Measurements from ENCODE around the gene CCBE1.

- TF ChIP-seq CTCF (IDR thresholded peaks at IDR 0.05) = no peak
- TF ChIP-seq ZFX (IDR thresholded peaks at IDR 0.05; ENCODE audit: borderline replicate concordance) = no peak
Observed at GRCh38 chr18:59712311-59712710, 15.1 kb upstream of the CCBE1 start.
